Right atrium auricular region (tissue), 2 donors: Measurements from ENCODE around the gene PRL. TPM values are rescaled to one million over a fixed set of nuclear protein-coding genes. Genes with fewer than 3 reads are reported as not detected.

ENCODE experiments used
- DNase-seq: peaks from one replicate; pipeline ENCODE4 v3.0.0-alpha.2; 2019; ENCODE audit warnings: low spot score
- H3K27ac ChIP-seq, 2 donors: fragments of 200-600 bp; sonication (generic); 1 replicate in 1 of 2; 2 replicates in 1 of 2; pipeline ENCODE4 v1.5.1; 2016 to 2019
- H3K27me3 ChIP-seq, 2 donors: fragments of 200-600 bp; sonication (generic); one replicate each; pipeline versions ENCODE4 v1.5.1 to v1.6.0; 2017 to 2019
- H3K36me3 ChIP-seq: fragments of 200-600 bp; sonication (generic); one replicate; pipeline ENCODE4 v1.5.1; 2016
- H3K4me1 ChIP-seq, 2 donors: fragments of 200-600 bp; sonication (generic); one replicate each; pipeline versions ENCODE4 v1.5.1 to v1.6.0; 2017 to 2019
- H3K4me3 ChIP-seq, 2 donors: fragments of 200-600 bp; sonication (generic); 1 replicate in 1 of 2; 2 replicates in 1 of 2; pipeline ENCODE4 v1.5.1; 2017 to 2019; ENCODE audit warnings: mild to moderate bottlenecking in 1 of 2, moderate library complexity in 1 of 2
- H3K9me3 ChIP-seq, 2 donors: fragments of 200-600 bp; sonication (generic); one replicate each; pipeline ENCODE4 v1.5.1; 2019
- total RNA-seq, 2 donors: library from RNA; depleted of rRNA; stranded (reverse); fragments of >200 nt; gene quantifications; one replicate each; pipeline ENCODE4 v1.1.0, GENCODE V29; 2016
- TF ChIP-seq, protein P1 (sequence below), 2 donors: fragments of 200-600 bp; sonication (generic); IDR thresholded peaks; one replicate each; pipeline ENCODE4 v1.5.1; 2019; ENCODE audit warnings: antibody characterized with exemption in 2 of 2

PRL gene
- total RNA-seq, result not detected

GRCh38 chr6:22296936-22297335 is at the start of gene PRL:
PRL (minus strand) TSS chr6:22297036; CDS start chr6:22296982, 54 bp downstream.
- Histone ChIP-seq H3K4me3 (no peak within 1 kb of the TSS), H3K4me1 (no peaks in the 10 kb centered on the region), H3K27me3 (no peaks in the 10 kb centered on the region), H3K27ac (no peak within 1 kb of the TSS), H3K9me3 (no peaks in the 10 kb centered on the region), H3K36me3 (no peaks in the 10 kb centered on the region)
- DNase-seq, result no peak
- TF ChIP-seq, protein P1, sequence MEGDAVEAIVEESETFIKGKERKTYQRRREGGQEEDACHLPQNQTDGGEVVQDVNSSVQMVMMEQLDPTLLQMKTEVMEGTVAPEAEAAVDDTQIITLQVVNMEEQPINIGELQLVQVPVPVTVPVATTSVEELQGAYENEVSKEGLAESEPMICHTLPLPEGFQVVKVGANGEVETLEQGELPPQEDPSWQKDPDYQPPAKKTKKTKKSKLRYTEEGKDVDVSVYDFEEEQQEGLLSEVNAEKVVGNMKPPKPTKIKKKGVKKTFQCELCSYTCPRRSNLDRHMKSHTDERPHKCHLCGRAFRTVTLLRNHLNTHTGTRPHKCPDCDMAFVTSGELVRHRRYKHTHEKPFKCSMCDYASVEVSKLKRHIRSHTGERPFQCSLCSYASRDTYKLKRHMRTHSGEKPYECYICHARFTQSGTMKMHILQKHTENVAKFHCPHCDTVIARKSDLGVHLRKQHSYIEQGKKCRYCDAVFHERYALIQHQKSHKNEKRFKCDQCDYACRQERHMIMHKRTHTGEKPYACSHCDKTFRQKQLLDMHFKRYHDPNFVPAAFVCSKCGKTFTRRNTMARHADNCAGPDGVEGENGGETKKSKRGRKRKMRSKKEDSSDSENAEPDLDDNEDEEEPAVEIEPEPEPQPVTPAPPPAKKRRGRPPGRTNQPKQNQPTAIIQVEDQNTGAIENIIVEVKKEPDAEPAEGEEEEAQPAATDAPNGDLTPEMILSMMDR (IDR thresholded peaks at IDR 0.05), result no peak

DNA sequence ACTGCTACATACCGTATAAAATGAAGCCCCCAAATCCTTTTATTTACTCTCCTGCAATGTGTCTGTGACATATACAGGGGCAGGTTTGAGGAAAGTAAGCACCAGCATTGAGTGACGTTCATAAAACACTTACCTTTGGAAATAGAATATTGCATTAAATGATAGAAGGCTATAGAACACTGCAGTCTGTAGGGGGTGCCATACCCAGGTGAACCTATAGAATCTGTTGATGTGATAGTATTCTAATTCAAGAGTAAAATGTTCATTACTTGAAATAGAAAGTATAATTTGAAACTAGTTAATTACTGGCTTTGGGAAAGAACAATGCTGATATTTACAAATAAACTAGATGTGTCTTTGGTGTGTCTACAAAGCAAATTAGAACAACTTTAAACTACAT is 47.0 kb upstream of the PRL start:
- TF ChIP-seq, protein P1 (IDR thresholded peaks at IDR 0.05), result no peak
- H3K27ac ChIP-seq, result no peak overlapping the region
- H3K27me3 ChIP-seq, result no peaks in the 10 kb centered on the region
- H3K4me3 ChIP-seq, result no peak overlapping the region
- H3K4me1 ChIP-seq, result no peaks in the 10 kb centered on the region
- no peaks in the 10 kb centered on the region for H3K9me3 ChIP-seq
- H3K36me3 ChIP-seq, result no peaks in the 10 kb centered on the region
- DNase-seq, result no peak

DNA sequence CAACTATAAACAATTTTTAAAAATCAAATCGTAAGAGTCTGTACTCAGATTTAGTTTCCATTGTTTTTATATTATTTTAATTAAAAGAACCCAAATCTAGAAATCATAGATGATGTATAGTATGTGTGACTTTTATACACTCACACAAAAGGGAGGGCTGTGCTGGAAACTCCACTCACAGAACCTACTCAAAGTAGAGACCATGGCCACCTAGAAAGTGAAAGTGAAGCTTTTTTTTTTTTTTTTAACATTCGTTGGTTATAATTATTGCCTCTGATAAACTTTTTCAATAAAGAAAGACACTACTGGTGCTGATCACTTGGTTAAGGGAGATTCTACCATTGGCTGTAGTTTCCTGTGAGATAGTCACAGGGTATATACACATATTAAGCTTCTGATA is 37.9 kb upstream of the PRL start:
- no peaks in the 10 kb centered on the region for H3K27me3 ChIP-seq
- H3K36me3 ChIP-seq, result no peaks in the 10 kb centered on the region

GRCh38 chr6:22333802-22334201 is 37.0 kb upstream of the PRL start:
- Histone ChIP-seq H3K27me3 (no peaks in the 10 kb centered on the region), H3K36me3 (no peaks in the 10 kb centered on the region), H3K4me3 (no peak overlapping the region), H3K9me3 (no peaks in the 10 kb centered on the region), H3K27ac (no peak overlapping the region), H3K4me1 (no peaks in the 10 kb centered on the region)
- DNase-seq, result no peak
- TF ChIP-seq, protein P1 (IDR thresholded peaks at IDR 0.05), result no peak

More for the DNA sequence above, 37.9 kb upstream of the PRL start:
- H3K4me3 ChIP-seq, result no peak overlapping the region
- H3K4me1 ChIP-seq, result no peaks in the 10 kb centered on the region
- H3K9me3 ChIP-seq, result no peaks in the 10 kb centered on the region
- TF ChIP-seq, protein P1 (IDR thresholded peaks at IDR 0.05), result no peak
- no peak for DNase-seq
- no peak overlapping the region for H3K27ac ChIP-seq

DNA sequence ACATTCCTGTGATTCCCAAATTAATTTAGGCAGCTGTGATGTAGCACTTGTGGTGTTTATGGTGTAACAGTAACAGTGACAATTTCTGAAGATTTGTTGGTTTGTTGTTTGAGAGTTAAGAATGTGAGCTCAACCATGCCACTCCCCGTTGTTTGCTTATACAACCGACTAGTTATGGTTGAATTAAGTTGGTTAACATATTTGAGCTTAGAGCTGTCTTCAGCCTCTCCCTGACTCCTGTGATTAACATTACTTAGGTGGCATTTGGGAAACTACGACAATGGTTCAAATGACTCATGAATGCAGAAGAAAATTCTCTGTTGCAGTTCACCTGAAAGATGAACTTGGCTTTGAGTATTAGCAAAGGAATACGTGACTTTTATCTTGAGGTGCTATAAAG is 35.9 kb upstream of the PRL start:
- H3K9me3 ChIP-seq, result no peaks in the 10 kb centered on the region
- no peaks in the 10 kb centered on the region for H3K27me3 ChIP-seq
- no peaks in the 10 kb centered on the region for H3K4me1 ChIP-seq
- no peak for DNase-seq
- TF ChIP-seq, protein P1 (IDR thresholded peaks at IDR 0.05), result no peak
- no peaks in the 10 kb centered on the region for H3K36me3 ChIP-seq
- H3K4me3 ChIP-seq, result no peak overlapping the region
- H3K27ac ChIP-seq, result no peak overlapping the region

DNA sequence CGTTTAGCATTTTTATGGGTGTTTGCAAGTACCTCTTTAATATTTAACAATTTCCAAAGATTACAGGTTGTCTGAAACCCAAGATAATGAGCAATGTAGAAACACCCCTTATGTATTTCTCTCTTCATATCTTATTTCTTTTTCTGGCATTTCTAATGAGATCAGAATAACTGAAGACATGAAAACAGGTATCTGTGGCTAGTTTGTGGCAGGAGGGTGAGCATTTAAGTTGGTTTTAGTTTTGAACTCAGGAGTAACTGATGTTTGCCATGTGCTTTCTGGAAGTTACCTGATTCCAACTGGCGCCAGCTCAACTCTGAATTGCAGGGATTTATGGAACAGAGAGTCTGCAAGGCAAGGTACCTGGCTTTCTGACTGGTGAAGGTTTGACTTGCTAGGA is 35.4 kb upstream of the PRL start:
- Histone ChIP-seq H3K27ac (no peak overlapping the region), H3K4me3 (no peak overlapping the region), H3K27me3 (no peaks in the 10 kb centered on the region), H3K36me3 (no peaks in the 10 kb centered on the region), H3K9me3 (no peaks in the 10 kb centered on the region), H3K4me1 (no peaks in the 10 kb centered on the region)
- DNase-seq, result no peak
- TF ChIP-seq, protein P1 (IDR thresholded peaks at IDR 0.05), result no peak
